IMR-90 (cell line): ENCODE results near the gene NDST3. TPM values are rescaled to one million over a fixed set of nuclear protein-coding genes. Genes with fewer than 3 reads are reported as not detected.

ENCODE experiments used
- ATAC-seq: fragments of 200-7000 bp; cut with Tn5 transposase; 2 replicates; pipeline ENCODE4 v1.9.1; 2020; ENCODE audit warnings: low read depth, mild to moderate bottlenecking, moderate library complexity
- BruUV-seq: library from RNA; stranded (reverse); fragments of 400-500 nt; replicated peaks from 2 replicates; lab custom pipeline; 2021; lab: Mats Ljungman, UMichigan
- CTCF ChIA-PET: fragments of 300-600 bp; formaldehyde crosslinking; extraction: SDS; loops from one replicate; lab custom pipeline; 2021; ENCODE audit warnings: antibody characterized with exemption; lab: Yijun Ruan, JAX
- POLR2A ChIA-PET: fragments of 300-600 bp; sonication (Branson Sonifier 250); formaldehyde crosslinking; loops from one replicate; lab custom pipeline; 2022; ENCODE audit warnings: antibody characterized with exemption; ENCODE audit not compliant: unreplicated experiment; lab: Charles Lee
- DNase-seq: peaks from one replicate; pipeline ENCODE4 v3.0.0; 2013
- H2AFZ ChIP-seq: replicated peaks from 2 replicates; pipeline ENCODE3; 2013; ENCODE audit warnings: low read length, mild to moderate bottlenecking; ENCODE audit not compliant: poor library complexity
- H2AK5ac ChIP-seq: 2 replicates; pipeline ENCODE4 v1.6.1; 2013; ENCODE audit warnings: low read depth, low read length, inconsistent platforms
- H2AK9ac ChIP-seq: replicated peaks from 2 replicates; pipeline ENCODE3; 2013; ENCODE audit warnings: mild to moderate bottlenecking, low read depth, low read length, moderate library complexity; ENCODE audit not compliant: poor library complexity
- H2BK120ac ChIP-seq: 2 replicates; pipeline ENCODE4 v1.6.1; 2013; ENCODE audit warnings: low read depth, low read length, inconsistent platforms
- H2BK15ac ChIP-seq: 3 replicates; pipeline ENCODE4 v1.6.1; 2013; ENCODE audit warnings: low read depth, low read length, inconsistent platforms
- H2BK20ac ChIP-seq: 2 replicates; pipeline ENCODE4 v1.6.1; 2013; ENCODE audit warnings: low read depth, mild to moderate bottlenecking, inconsistent platforms, low read length, moderate library complexity
- H2BK5ac ChIP-seq: 2 replicates; pipeline ENCODE4 v1.6.1; 2013; ENCODE audit warnings: mild to moderate bottlenecking, low read depth, low read length, inconsistent platforms; ENCODE audit not compliant: poor library complexity, severe bottlenecking
- H3K14ac ChIP-seq: replicated peaks from 2 replicates; pipeline ENCODE4 v1.6.1; 2013; ENCODE audit warnings: low read depth, low read length, inconsistent platforms
- H3K18ac ChIP-seq: 2 replicates; pipeline ENCODE4 v1.6.1; 2013; ENCODE audit warnings: low read depth, low read length, control low read depth
- H3K23ac ChIP-seq: 2 replicates; pipeline ENCODE4 v1.6.1; 2013; ENCODE audit warnings: low read depth, low read length, inconsistent platforms
- H3K27ac ChIP-seq: 2 replicates; pipeline ENCODE4 v1.5.1; 2013; ENCODE audit warnings: mild to moderate bottlenecking, control low read depth, low read length; ENCODE audit not compliant: insufficient read depth
- H3K27me3 ChIP-seq: 2 replicates; pipeline ENCODE4 v1.6.1; 2013; ENCODE audit warnings: low read length; ENCODE audit not compliant: control insufficient read depth, insufficient read depth
- H3K36me3 ChIP-seq: 2 replicates; pipeline ENCODE4 v1.6.1; 2013; ENCODE audit warnings: low read length, mixed read lengths; ENCODE audit not compliant: control insufficient read depth, insufficient read depth
- H3K4ac ChIP-seq: 2 replicates; pipeline ENCODE4 v1.6.1; 2013; ENCODE audit warnings: low read depth, low read length, inconsistent platforms
- H3K4me1 ChIP-seq: 2 replicates; pipeline ENCODE4 v1.6.1; 2013; ENCODE audit warnings: low read length, mixed read lengths; ENCODE audit not compliant: control insufficient read depth, insufficient read depth
- H3K4me2 ChIP-seq: 2 replicates; pipeline ENCODE4 v1.6.1; 2013; ENCODE audit warnings: low read depth, mild to moderate bottlenecking, control low read depth, low read length, moderate library complexity
- H3K4me3 ChIP-seq: 2 replicates; pipeline ENCODE4 v1.5.1; 2013; ENCODE audit warnings: low read depth, mild to moderate bottlenecking, control low read depth, low read length, moderate library complexity; ENCODE audit not compliant: insufficient read depth
- H3K56ac ChIP-seq: 2 replicates; pipeline ENCODE4 v1.6.1; 2013; ENCODE audit warnings: low read length, inconsistent platforms; ENCODE audit not compliant: insufficient read depth; ENCODE audit errors: extremely low read depth
- H3K79me1 ChIP-seq, 2 experiments: 2 replicates each; pipeline ENCODE4 v1.6.1; 2013; ENCODE audit warnings: low read length in 2 of 2, inconsistent platforms in 1 of 2, low read depth in 1 of 2
- H3K9ac ChIP-seq: 2 replicates; pipeline ENCODE4 v1.6.1; 2013; ENCODE audit warnings: low read depth, low read length, control low read depth
- H3K9me1 ChIP-seq: 2 replicates; pipeline ENCODE4 v1.6.1; 2013; ENCODE audit warnings: low read length, inconsistent platforms; ENCODE audit not compliant: insufficient read depth
- H3K9me3 ChIP-seq: 2 replicates; pipeline ENCODE4 v1.6.1; 2013; ENCODE audit warnings: low read length; ENCODE audit not compliant: control insufficient read depth, insufficient read depth
- H4K20me1 ChIP-seq: 2 replicates; pipeline ENCODE4 v1.6.1; 2013; ENCODE audit warnings: low read length, inconsistent platforms; ENCODE audit not compliant: insufficient read depth
- H4K5ac ChIP-seq: 2 replicates; pipeline ENCODE4 v1.6.1; 2013; ENCODE audit warnings: mild to moderate bottlenecking, low read depth, low read length, control low read depth
- H4K8ac ChIP-seq, 2 experiments: 2 replicates each; pipeline ENCODE4 v1.6.1; 2013; ENCODE audit warnings: low read depth in 2 of 2, low read length in 2 of 2, control low read depth in 1 of 2, inconsistent platforms in 1 of 2
- H4K91ac ChIP-seq: 2 replicates; pipeline ENCODE4 v1.6.1; 2013; ENCODE audit warnings: low read depth, low read length, inconsistent platforms; ENCODE audit not compliant: insufficient read depth
- BHLHE40 ChIP-seq: fragments of 150-350 bp; IDR thresholded peaks from 2 replicates; pipeline ENCODE4 v1.6.1; 2016; ENCODE audit warnings: mild to moderate bottlenecking, low read depth, low read length
- CEBPB ChIP-seq: IDR thresholded peaks from 2 replicates; pipeline ENCODE4 v1.6.1; 2012; ENCODE audit warnings: low read depth, low read length, improper control_type of control experiment
- CHD1 ChIP-seq: IDR thresholded peaks from 2 replicates; pipeline ENCODE4 v1.6.1; 2012; ENCODE audit warnings: low read depth, low read length, improper control_type of control experiment
- FOS ChIP-seq: fragments of 150-350 bp; IDR thresholded peaks from 2 replicates; pipeline ENCODE4 v1.6.1; 2016; ENCODE audit warnings: low read depth, low read length
- MAFK ChIP-seq: IDR thresholded peaks from 2 replicates; pipeline ENCODE4 v1.6.1; 2012; ENCODE audit warnings: low read depth, low read length, improper control_type of control experiment
- MAZ ChIP-seq: IDR thresholded peaks from 2 replicates; pipeline ENCODE4 v1.6.1; 2012; ENCODE audit warnings: low read depth, mild to moderate bottlenecking, low read length, improper control_type of control experiment, moderate library complexity, borderline replicate concordance
- MXI1 ChIP-seq: IDR thresholded peaks from 2 replicates; pipeline ENCODE4 v1.6.1; 2012; ENCODE audit warnings: low read depth, mild to moderate bottlenecking, low read length, moderate library complexity, borderline replicate concordance
- NFE2L2 ChIP-seq: fragments of 150-350 bp; IDR thresholded peaks from 2 replicates; pipeline ENCODE4 v1.6.1; 2016; ENCODE audit warnings: low read depth, mild to moderate bottlenecking, low read length
- POLR2A ChIP-seq: IDR thresholded peaks from 2 replicates; pipeline ENCODE4 v1.6.1; 2012; ENCODE audit warnings: mild to moderate bottlenecking, low read depth, low read length
- RAD21 ChIP-seq: IDR thresholded peaks from 2 replicates; pipeline ENCODE4 v1.6.1; 2012; ENCODE audit warnings: low read length, improper control_type of control experiment
- RCOR1 ChIP-seq: IDR thresholded peaks from 2 replicates; pipeline ENCODE4 v1.6.1; 2012; ENCODE audit warnings: mild to moderate bottlenecking, low read length, improper control_type of control experiment; ENCODE audit not compliant: insufficient replicate concordance
- SMC3 ChIP-seq: fragments of 150-350 bp; IDR thresholded peaks from 2 replicates; pipeline ENCODE4 v1.6.1; 2016; ENCODE audit warnings: low read depth, mild to moderate bottlenecking, antibody characterized with exemption, low read length, moderate library complexity
- WGBS, 2 experiments: methylation state at CpG; one replicate each; pipeline versions ENCODE4 v1.1.5 to v1.1.7; 2013; ENCODE audit warnings: missing lambda C conversion rate in 2 of 2; ENCODE audit not compliant: insufficient read length in 1 of 2; ENCODE audit errors: extremely low coverage in 2 of 2; 5-methylcytosine and 5-hydroxymethylcytosine counted together
- dilution Hi-C: fragments of 300-500 bp; cut with HindIII; formaldehyde crosslinking; loops from one replicate; pipeline ENCODE4 v1.14.3; 2018; ENCODE audit warnings: low sequenced_read_pairs; ENCODE audit not compliant: unreplicated experiment
- in situ Hi-C: fragments of 300-500 bp; cut with MboI; formaldehyde crosslinking; loops from 3 replicates; pipeline ENCODE4 v1.14.3; 2019; ENCODE audit warnings: low sequenced_read_pairs, inconsistent platforms, mixed read lengths
- intact Hi-C: fragments of 100-400 bp; cut with micrococcal nuclease; formaldehyde crosslinking; loops from 2 replicates; pipeline ENCODE4 v1.10.0; 2022
- polyA plus RNA-seq, 3 experiments: library from polyadenylated mRNA; depleted of rRNA; stranded (reverse); fragments of >200 nt; gene quantifications; 2 replicates each; pipeline ENCODE4 v1.2.3, GENCODE V29; 2012; ENCODE audit warnings: low replicate concordance in 1 of 3
- total RNA-seq: library from RNA; depleted of rRNA; stranded (reverse); fragments of >200 nt; gene quantifications from 2 replicates; pipeline ENCODE4 v1.2.3, GENCODE V29; 2012
- TF ChIP-seq, protein P1 (sequence below): conservative IDR thresholded peaks from 2 replicates; pipeline ENCODE4 v1.5.1; 2012; ENCODE audit warnings: mild to moderate bottlenecking, low read depth, low read length, improper control_type of control experiment
- TF ChIP-seq, protein P2 (sequence below): fragments of 150-350 bp; IDR thresholded peaks from 2 replicates; pipeline ENCODE4 v1.6.1; 2016; ENCODE audit warnings: low read depth, mild to moderate bottlenecking, low read length, moderate library complexity, borderline replicate concordance
- TF ChIP-seq, protein P3 (sequence below): fragments of 150-350 bp; IDR thresholded peaks from 2 replicates; pipeline ENCODE4 v1.6.1; 2017; ENCODE audit warnings: mild to moderate bottlenecking, antibody characterized with exemption, low read length, low read depth

Gene NDST3
- total and polyA plus RNA-seq, 2 of the 4 experiments (the other 2 are of a cell fraction) = 0.10 to 0.18 TPM

DNA sequence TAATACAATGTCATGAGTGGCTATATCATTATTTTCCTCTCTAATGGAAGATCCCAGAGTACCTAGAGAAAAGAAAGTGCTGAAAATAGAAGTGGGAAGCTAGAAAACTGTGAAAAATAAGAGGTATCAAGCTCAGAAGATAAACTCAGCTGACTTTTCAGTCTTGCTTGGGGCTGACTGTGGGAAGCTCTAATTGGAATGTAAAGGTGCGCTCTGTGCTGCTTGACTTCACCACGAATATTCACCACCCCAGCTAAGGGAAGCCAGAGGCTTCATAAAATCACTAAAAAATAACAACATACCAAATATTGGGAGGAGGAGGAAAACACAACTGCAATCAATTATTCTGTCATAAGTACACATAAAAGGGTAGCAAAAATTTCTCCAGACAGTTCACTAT lies 25.1 kb downstream of the NDST3 start:
- CTCF ChIA-PET = no interaction called here
- in situ Hi-C loops = no loop called here
- dilution Hi-C loops = no loop called here

More for the DNA sequence above, 25.1 kb downstream of the NDST3 start:
- Histone ChIP-seq H2BK120ac (no peak overlapping the region), H3K14ac (no peak overlapping the region), H3K9me1 (no peaks in the 10 kb centered on the region), H3K9ac (no peak overlapping the region), H3K4ac (no peak overlapping the region), H4K20me1 (no peaks in the 10 kb centered on the region), H3K18ac (no peak overlapping the region), H3K4me1 (no peaks in the 10 kb centered on the region), H3K27ac (no peak overlapping the region), H3K4me2 (no peak overlapping the region), H2BK15ac (no peak overlapping the region), H3K36me3 (no peaks in the 10 kb centered on the region), H2BK20ac (no peak overlapping the region), H3K56ac (no peak overlapping the region), H2AK5ac (no peak overlapping the region), H3K27me3 (no peaks in the 10 kb centered on the region), H4K5ac (no peak overlapping the region), H2AFZ (no peak overlapping the region), H3K79me1 (no peaks in the 10 kb centered on the region), H2AK9ac (no peak overlapping the region), H4K91ac (no peak overlapping the region), H4K8ac (no peak overlapping the region), H3K4me3 (no peak overlapping the region), H3K9me3 (no peaks in the 10 kb centered on the region), H2BK5ac (no peak overlapping the region), H3K23ac (no peak overlapping the region)
- WGBS, 2 experiments = no CpG with 5 or more reads among the region's 2 CpGs
- POLR2A ChIA-PET = no interaction called here
- TF ChIP-seq RAD21 (no peak), NFE2L2 (no peak), CEBPB (no peak), MXI1 (no peak), CHD1 (no peak), POLR2A (no peak), FOS (no peak), RCOR1 (no peak), SMC3 (no peak), MAFK (no peak), MAZ (no peak), BHLHE40 (no peak)
- TF ChIP-seq, protein P1, sequence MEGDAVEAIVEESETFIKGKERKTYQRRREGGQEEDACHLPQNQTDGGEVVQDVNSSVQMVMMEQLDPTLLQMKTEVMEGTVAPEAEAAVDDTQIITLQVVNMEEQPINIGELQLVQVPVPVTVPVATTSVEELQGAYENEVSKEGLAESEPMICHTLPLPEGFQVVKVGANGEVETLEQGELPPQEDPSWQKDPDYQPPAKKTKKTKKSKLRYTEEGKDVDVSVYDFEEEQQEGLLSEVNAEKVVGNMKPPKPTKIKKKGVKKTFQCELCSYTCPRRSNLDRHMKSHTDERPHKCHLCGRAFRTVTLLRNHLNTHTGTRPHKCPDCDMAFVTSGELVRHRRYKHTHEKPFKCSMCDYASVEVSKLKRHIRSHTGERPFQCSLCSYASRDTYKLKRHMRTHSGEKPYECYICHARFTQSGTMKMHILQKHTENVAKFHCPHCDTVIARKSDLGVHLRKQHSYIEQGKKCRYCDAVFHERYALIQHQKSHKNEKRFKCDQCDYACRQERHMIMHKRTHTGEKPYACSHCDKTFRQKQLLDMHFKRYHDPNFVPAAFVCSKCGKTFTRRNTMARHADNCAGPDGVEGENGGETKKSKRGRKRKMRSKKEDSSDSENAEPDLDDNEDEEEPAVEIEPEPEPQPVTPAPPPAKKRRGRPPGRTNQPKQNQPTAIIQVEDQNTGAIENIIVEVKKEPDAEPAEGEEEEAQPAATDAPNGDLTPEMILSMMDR = no peak
- TF ChIP-seq, protein P2, sequence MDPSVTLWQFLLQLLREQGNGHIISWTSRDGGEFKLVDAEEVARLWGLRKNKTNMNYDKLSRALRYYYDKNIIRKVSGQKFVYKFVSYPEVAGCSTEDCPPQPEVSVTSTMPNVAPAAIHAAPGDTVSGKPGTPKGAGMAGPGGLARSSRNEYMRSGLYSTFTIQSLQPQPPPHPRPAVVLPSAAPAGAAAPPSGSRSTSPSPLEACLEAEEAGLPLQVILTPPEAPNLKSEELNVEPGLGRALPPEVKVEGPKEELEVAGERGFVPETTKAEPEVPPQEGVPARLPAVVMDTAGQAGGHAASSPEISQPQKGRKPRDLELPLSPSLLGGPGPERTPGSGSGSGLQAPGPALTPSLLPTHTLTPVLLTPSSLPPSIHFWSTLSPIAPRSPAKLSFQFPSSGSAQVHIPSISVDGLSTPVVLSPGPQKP = no peak
- TF ChIP-seq, protein P3, sequence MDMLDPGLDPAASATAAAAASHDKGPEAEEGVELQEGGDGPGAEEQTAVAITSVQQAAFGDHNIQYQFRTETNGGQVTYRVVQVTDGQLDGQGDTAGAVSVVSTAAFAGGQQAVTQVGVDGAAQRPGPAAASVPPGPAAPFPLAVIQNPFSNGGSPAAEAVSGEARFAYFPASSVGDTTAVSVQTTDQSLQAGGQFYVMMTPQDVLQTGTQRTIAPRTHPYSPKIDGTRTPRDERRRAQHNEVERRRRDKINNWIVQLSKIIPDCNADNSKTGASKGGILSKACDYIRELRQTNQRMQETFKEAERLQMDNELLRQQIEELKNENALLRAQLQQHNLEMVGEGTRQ = no peak
- intact Hi-C loops = no loop called here
- DNase-seq = no peak
- BruUV-seq = no TSS peak
- no peak for ATAC-seq
